Stimulated activated CD8-positive, alpha-beta memory T cell treated with anti-CD3 and anti-CD28 coated beads, Interleukin-4, amount 100 ng/mL, for 24 hours (primary cell): ENCODE results near the gene SH3PXD2B.
"Not testable (repeated sequence)": the region's sequence is repeated elsewhere in the genome, so short reads cannot be mapped to it uniquely, and the experiment has no call there.

Experiments used
- DNase-seq: peaks from one replicate; pipeline ENCODE4 v3.0.0-alpha.2; 2020; ENCODE audit warnings: low read depth

Gene SH3PXD2B

DNA sequence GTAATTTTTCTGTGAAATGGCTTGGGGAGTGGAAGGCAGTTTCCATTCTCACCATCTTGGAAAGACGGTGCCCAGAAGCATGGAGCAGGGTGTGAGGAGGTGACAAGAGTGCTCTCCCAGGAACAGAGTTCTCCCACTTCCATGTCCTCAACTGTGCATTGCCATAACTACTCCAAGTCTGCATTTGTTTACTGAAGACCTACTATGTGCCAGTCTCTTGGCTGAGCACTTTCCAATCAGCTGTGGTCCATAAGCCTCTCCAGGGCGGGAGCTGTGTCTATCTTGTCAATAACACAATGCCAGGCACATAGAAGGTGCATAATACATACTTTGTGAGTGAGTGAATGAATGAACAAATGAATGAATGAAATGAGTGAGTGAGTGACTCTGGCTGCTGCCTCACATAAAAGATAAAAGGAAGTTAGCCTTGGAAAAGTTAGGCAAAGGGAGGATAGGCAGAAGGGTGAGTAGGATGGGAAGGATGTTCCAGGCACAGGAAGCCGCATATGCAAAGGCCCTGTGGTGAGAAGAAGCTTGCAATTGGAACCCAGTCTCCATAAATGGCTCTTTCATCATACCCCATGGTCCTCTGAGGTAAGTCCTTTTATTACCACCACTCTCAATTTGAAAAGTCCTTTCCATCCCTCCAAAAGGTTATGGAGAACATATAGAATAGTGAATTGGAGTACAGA, 31.3 kb upstream of the SH3PXD2B start:
- DNase-seq = no peak

DNA sequence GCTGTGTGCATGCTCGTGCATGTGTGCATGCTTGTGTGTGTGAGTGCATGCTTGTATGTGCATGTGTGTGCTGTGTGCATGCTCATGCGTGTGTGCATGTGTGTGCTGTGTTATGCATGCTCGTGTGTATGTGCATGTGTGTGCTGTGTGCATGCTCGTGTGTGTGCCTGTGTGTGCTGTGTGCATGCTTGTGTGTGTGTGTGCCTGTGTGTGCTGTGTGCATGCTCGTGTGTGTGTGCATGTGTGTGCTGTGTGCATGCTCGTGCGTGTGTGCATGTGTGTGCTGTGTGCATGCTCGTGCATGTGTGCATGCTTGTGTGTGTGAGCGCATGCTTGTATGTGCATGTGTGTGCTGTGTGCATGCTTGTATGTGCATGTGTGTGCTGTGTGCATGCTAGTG, 30.3 kb upstream of the SH3PXD2B start:
- no peak for DNase-seq

DNA sequence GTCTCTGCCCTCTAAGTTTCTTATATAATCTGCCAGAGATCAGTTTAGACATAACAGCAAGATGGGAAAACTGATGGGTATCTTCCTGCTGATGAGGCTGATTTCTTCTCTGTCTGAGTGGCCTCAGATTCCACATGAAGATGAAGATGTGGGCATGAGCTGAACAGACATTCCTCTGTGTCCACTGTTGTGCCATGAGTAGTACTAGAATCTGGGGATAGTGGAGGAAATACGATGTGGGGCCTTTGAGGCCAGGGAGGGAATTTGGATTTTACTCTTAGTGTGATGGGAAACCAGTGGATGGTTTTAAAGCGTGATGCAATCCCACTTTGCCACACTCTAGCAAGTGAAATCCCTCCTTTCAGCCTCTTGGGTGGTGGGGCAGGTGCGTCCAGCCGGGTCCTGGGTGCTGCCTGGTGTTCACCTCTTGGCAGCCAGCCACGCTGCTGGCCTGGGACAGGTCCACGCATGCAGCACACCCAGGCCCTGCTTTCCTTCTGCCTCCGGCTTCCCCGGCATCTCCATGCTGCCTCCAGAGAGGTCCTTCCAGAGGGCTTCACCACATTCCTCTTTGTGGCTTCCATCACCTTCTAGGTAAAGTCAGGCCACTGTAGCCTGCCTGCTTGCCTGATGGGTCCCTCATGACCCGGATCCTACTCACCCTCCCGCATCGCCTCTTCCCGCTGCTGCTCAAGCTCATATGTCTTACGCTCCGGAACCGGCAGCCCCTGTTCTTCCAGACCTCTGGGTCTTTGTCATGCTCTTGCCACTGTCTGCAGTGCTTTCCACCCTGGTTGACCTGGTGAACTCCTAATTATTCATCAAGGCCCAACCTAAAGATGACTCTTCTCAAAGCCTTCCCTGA, 28.1 kb upstream of the SH3PXD2B start:
- DNase-seq = no peak

DNA sequence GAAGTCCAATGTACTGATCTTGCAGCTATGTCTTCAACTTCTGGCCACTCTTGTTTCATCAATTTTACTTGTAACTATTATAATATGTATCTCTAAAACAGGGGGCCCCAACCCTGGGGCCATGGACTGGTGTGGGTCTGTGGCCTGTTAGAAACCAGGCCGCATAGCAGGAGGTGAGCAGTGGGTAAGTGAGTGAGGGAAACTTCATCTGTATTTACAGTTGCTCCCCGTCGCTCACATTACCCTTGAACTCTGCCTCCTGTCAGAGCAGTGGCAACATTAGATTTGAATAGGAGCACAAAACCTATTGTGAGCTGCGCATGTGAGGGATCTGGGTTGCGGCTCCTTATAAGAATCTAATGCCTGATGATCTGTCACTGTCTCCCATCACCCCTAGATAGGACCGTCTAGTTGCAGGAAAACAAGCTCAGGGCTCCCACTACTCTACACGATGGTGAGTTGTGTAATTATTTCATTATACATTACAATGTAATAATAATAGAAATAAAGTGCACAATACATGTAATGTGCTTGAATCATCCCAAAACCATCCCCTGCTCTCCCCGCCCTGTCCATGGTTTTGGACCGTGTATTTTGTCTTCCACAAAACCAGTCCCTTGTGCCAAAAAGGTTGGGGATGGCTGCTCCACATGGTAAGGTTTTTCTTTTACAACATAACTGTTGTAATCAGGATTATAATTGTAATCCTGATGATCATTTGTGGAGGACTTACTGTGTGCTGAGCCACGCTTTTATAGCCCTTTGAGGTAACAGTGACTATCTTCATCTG, 26.9 kb upstream of the SH3PXD2B start:
- no peak for DNase-seq

DNA sequence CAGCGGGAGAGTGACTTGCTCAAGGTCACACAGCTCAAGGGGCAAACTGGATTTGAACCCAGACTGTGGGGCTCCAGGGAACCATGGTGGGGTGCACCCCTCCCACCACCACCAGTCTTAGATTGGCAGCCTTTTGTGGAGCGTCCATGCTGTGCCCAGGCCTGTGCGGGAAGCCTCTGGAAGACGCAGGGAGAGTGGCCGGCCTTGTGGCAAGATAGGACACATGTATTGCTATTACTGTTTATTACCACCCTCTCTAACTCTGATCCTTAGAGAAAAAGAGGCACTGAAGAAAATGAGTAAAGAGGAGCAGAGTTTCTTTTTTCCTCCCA, 25.4 kb upstream of the SH3PXD2B start:
- no peak for DNase-seq

DNA sequence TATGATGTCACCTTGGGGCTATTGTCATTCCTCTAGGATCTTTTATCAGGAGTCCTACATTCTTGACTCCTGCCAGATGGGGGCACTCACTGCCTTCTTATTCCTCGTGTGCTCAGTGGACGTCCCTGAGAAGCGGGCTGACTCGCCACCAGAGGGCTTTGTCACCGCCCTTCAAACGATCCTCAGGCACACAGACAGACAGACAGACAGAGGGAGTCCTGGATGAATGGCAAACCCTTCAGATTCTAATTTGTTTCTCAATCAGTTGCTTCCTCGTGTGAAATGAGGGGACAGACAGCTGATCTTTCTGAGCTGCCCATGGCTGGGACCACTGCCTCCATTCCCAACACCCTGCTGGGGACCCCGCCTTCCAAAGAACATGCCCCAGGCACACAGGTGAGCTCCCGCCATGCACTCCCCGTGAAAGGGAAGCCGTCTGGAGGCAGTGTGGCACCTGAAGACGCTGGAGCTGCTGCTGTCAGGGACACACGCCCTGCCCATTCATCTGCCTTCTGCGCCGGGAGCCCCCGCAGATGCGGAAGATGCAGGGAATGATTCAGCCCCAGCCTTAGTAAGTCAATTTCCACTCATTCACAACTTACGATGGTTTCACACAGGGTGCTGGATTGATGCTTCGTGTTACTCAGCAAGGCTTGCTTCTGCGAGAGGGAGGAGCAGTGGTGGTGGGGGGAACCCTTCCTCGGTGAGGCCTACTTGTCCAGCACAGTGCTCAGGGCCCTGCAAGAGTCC, 24.9 kb upstream of the SH3PXD2B start:
- peak; percentile 36 for DNase-seq

DNA sequence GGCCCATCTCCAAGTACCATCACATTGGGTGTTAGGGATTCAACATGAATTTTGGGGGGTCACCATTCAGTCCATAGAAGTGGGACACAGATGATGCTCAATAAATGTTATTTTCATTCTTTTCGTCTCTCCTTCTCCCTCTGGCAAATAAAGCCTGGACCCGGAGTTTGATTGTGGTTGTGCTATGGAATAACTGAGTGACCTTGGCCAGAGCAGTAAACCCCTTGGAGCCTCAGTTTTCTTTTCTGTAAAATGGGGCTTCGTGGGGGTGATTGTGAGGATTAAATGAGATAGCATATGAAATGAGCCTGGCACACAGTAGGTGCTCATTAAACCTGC, 24.3 kb upstream of the SH3PXD2B start:
- DNase-seq = not testable (repeated sequence)

DNA sequence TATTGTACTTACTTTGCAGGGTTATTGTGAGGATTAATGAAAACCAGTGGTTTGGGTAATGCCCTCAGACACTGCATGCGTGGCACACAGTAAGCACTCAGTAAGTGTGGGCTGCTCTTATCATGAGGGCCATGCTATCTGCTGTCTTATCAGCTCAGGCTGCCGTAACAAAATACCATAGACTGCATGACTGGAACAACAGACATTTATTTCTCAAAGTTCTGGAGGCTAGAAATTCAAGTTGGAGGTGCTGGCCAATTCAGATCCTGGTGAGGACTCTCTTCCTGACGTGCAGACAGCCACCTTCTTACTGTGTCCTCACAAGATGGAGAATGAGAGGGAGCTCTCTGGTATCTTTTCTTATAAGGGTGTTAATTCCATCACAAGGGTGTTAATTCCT, 23.9 kb upstream of the SH3PXD2B start:
- no peak for DNase-seq

DNA sequence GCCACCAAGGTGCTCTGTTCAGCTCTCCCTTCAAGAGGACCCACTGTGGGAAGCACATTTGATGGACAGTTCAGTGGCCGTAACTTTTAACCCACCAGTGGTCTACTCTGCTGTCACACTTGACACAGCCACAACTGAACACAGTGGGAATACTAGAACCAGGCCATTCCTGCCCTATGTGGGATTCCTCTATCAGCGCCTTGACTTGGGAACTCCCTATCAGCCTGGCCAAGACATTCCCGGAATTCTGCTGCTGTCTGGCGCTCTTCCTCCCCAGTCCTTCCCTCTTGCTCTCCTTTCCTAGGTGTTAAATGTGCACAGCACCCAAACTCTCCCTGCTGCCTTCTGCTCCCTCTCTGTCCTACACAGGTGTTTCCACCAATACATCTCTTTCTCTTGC, 23.1 kb upstream of the SH3PXD2B start:
- no peak for DNase-seq

DNA sequence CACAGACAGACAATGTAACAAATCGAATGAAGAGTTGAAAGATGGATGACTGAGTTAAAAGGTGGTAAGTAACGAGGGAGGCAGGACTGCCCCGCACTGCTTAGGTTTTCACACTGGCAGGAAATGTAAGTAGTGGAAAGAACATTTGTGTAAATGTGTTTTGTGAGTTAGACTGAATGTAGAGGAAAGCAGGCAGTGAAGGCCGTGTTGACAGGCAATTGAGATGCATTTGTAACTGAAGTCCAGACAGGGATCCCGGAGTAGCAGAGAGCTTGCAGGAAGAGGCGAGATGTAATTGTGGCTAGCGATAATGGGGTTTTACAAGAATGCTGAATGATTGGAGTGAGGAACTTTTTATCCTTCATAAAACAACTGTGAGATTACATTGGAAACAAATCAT, 20.0 kb upstream of the SH3PXD2B start:
- DNase-seq = no peak

DNA sequence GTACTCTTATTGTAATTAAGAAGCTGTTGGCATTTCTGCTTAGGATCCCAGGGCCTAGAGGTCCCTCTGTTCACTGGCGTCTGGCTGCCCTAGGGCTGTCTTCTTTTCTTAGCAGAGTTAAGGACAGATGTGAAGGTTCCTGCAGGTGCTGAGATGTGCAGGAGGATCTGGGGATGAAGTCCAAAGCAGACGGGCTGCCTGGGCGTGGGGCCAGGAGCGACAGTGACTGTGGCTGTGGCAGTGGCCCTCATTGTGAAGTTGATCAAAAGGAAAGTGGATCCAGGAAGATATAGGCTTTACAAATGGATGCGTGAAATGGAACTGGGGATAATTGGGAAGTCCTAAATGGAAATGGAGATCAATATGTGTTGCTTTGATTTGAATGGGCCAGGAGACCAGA, 19.1 kb upstream of the SH3PXD2B start:
- no peak for DNase-seq

DNA sequence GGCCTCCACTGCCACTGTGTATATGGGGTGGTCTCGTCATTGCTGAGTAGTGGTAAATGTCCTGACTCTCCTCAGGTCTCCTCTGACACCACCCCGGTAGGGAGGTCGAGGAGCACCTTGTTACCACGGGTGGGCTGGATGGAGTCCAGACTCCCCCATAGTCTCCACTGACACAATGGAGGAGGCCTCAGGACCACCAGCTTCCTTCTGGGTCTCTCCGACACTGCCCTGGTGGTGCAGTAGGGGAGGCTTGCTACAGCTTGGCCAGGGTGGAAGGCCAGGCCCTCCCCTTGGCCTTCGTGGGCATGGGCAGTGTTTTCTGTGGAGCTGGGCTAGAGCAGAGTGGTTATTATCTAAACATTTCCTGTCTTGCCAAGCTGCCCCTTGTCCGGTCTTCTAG, 15.4 kb upstream of the SH3PXD2B start:
- DNase-seq = no peak

DNA sequence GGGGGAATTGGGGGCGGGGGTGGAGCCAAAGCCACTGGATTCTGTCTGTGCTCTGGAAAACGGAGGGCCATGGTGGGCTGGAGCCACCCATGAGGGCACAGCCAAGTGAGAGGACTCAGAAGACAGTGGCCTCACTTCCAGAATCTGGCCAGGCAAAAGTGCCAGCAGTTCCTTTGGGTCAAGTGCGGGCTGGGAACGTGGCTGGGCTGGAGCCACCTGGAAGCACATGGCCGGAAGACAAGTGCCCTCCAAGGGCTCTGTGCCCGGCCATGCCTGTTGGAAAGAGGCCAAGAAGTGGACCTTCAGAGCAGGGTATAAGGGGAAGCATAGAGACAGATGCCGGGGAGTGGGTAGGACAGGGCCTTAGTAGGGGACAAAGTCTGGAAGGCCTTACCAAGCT, 11.7 kb upstream of the SH3PXD2B start:
- DNase-seq = no peak

DNA sequence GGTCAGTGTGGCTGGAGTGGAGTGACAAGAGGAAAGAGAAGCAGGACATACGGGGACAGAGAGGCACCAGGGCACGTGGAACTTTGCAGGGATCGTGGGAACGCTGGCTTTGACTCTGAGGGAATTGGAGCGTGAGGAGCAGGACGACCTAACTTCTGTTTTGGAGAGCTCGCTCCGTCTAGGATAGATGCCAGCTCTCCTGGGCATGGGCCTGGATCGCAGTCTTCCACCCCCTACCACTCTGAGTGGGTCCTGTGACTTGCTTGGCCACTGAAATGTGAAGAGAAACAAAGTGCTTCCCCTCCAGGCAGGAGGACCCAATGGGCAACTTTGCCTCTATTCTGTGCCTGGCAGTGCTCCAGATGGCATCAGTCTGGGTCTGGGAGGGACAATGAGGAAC, 8.7 kb upstream of the SH3PXD2B start:
- no peak for DNase-seq

DNA sequence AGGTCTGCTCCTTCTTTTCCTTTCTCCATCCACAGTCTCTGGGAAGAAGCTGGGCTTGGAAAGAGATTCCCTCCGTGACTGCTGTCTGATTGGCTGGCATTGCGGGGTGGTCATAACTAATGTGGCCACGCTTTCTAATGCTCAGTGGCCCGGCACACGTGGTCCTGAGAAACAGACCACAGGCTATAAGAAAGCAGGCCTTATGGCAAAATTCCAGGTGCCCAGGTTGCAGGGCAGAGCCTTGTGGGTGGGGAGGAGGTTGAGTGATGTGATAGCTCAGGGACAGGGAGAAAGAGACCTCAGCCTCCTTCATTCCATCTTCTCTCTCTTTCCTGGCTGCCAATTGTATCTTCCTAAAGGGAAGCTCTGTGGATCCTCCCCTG, 5.4 kb upstream of the SH3PXD2B start:
- DNase-seq = no peak

DNA sequence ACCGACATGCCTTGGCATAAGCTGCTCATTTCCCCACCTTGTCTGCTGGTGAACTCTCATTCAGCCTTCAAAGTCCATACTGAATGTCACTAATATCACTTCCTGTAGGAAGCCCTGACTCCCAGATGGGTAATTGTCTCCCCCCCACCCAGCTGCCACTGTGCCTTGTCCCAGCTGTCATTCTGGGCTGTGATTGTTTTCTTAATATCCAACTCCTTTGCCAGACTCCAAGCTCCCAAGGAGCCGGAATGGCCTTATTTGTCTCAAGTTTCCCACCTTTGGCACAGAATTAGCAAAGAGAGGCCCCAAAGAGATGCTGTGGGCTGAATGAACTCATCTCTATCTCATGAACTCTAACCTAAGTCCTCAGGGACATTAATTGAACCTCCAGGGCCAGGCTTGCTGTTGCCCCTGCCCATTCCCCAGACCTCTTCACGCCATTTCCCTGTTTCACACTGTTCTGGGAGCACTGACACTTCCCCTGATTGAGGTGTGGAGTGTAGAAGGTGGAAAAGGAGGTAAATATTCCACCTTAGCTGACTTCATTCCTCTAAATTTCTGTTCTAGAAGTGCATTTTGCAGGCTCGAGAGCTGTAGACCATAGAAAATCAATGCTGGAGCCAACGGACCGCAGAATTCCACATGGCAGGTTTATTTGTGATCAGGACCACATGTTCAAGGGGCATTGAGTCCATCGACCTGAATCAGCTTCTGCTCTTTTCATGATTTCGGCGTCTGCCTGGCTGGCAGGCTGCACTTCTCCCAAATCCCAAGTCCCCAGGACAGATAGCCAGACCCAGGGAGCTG, 4.9 kb upstream of the SH3PXD2B start:
- DNase-seq = no peak

DNA sequence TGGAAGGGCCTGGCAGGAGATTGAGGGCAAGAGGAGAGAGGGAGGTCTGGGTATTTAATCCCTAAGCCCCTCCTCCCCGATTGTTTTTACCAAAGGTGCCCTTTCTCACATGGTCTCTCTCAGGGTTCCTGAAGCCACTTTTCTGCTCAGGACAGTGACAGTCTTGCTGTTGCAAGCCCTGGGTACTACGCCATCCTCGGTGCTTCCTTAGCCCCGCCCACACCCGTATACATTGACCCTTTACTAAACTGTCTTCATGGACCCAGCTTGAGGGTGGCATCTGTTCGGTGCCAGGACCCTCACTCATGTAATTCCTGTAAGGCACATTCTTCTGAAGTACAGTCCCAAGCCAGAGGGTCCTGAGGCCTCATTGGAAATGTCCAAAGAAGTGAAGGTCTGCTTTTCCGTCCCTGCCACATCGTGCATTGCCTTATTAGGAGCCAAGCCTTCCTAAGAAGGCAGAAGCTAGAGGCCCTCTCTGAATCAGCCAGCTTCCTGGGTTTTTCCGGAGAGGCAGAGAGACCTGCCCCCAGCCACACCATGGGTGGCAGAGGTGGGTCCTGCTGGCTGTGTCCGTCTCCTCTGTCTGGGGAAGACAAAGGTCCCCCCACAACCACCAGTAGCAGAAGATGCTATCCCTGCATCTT, 1.9 kb upstream of the SH3PXD2B start:
- no peak for DNase-seq

DNA sequence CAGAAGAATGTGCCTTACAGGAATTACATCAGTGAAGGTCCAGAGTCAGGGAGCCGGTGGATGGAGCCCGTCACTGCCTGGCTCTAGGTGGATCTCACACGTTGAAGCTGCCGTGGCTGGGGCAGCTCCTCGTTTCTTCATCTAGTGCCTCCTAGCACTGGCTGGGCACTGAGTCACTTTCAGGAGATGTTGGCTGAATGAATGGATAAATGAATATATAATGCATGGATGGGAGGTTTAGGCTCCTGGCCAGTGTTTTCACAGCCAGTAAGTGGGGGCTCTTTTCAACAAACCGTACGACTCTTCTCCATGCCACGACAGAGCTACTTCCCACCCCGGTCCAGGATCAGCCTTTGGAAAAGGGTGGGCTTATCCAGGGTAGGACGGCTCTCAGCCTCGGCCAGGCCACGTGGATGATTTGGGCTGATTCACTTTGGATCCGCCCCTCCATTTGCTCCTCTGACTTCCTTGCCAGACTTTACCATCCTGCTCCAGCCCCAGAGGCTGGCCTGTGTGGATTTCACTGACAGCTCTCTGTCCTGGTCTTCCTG, 1.3 kb upstream of the SH3PXD2B start:
- DNase-seq = no peak

DNA sequence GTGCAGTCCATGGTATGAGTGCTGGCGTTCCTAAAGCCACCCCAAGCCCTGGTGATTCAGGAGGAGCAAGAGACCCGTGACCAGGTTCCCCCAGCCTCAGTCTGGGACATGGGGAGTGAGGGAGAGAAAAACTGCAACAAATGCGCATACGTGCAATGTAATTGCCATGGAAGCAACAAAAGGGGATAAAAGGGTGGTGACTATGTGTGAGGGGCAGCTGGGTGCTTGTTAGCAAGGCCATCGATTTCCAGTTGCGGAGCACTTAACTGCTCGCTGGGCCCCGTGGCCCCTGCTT, 709 bp upstream of the SH3PXD2B start:
- no peak for DNase-seq

DNA sequence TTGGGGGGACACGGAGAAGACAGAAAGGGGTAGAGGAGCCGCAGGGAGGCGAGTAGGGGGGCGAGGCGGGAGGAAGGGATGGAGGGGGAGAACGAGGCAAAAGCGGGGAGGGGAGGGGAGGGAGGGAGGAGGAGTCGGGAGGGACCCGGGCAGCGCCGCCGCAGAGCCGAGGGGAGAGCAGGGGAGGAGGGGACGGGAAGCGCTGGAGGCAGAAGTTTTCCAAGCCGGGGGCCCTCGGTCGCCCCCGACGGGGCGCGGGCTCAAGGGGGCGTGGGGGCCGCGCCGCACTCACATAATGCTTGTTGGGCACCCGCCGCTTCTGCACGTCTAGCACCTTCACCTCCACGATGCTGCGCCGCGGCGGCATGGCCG, 353 bp downstream of the SH3PXD2B start:
- no peak for DNase-seq
